Smooth muscle cell (in vitro differentiated cells): ENCODE data around the gene PPP1R13B. TPM values are rescaled to one million over a fixed set of nuclear protein-coding genes. Genes with fewer than 3 reads are reported as not detected.
"Not testable (repeated sequence)": the region's sequence is repeated elsewhere in the genome, so short reads cannot be mapped to it uniquely, and the experiment has no call there.

Source experiments
- DNase-seq: peaks from one replicate; lab custom pipeline; 2025; ENCODE audit not compliant: unreplicated experiment; lab: John Stamatoyannopoulos, UW
- H2AFZ ChIP-seq: fragments of 200-600 bp; sonication (generic); 2 replicates; pipeline ENCODE4 v1.6.0; 2016; ENCODE audit warnings: antibody characterized with exemption, low read depth, mild to moderate bottlenecking
- H3F3A ChIP-seq: fragments of 200-600 bp; sonication (generic); 2 replicates; pipeline ENCODE4 v1.6.0; 2017; ENCODE audit warnings: antibody characterized with exemption, low read depth
- H3K27ac ChIP-seq: fragments of 200-600 bp; sonication (generic); 2 replicates; pipeline ENCODE4 v1.5.1; 2016; ENCODE audit warnings: low read depth, mild to moderate bottlenecking
- H3K27me3 ChIP-seq: fragments of 200-600 bp; sonication (generic); 2 replicates; pipeline ENCODE4 v1.6.1; 2016; ENCODE audit warnings: low read depth, mild to moderate bottlenecking
- H3K36me3 ChIP-seq: fragments of 200-600 bp; sonication (generic); 2 replicates; pipeline ENCODE4 v1.5.1; 2016; ENCODE audit warnings: low read depth
- H3K4me1 ChIP-seq: fragments of 200-600 bp; sonication (generic); 2 replicates; pipeline ENCODE4 v1.5.1; 2016; ENCODE audit warnings: low read depth
- H3K4me2 ChIP-seq: fragments of 200-600 bp; sonication (generic); 2 replicates; pipeline ENCODE4 v1.6.0; 2016; ENCODE audit warnings: mild to moderate bottlenecking
- H3K4me3 ChIP-seq: fragments of 200-600 bp; sonication (generic); 2 replicates; pipeline ENCODE4 v1.5.1; 2016; ENCODE audit warnings: mild to moderate bottlenecking
- H3K79me2 ChIP-seq: fragments of 200-600 bp; sonication (generic); 2 replicates; pipeline ENCODE4 v1.6.0; 2016; ENCODE audit warnings: low read depth, mild to moderate bottlenecking
- H3K9ac ChIP-seq: fragments of 200-600 bp; sonication (generic); 2 replicates; pipeline ENCODE4 v1.6.0; 2016; ENCODE audit warnings: low read depth
- H3K9me3 ChIP-seq: fragments of 200-600 bp; sonication (generic); replicated peaks from 2 replicates; pipeline ENCODE4 v1.5.1; 2016; ENCODE audit warnings: low read depth
- H4K20me1 ChIP-seq: fragments of 200-600 bp; sonication (generic); 2 replicates; pipeline ENCODE4 v1.6.0; 2016; ENCODE audit warnings: low read depth
- CTCF ChIP-seq: fragments of 200-600 bp; sonication (generic); IDR thresholded peaks from 2 replicates; pipeline ENCODE4 v1.5.1; 2017; ENCODE audit warnings: borderline replicate concordance, mild to moderate bottlenecking, antibody characterized with exemption; ENCODE audit not compliant: insufficient read depth, poor library complexity, severe bottlenecking
- WGBS: methylation state at CpG from one replicate; pipeline ENCODE4 v1.1.7; 2016; ENCODE audit warnings: low lambda C conversion rate; 5-methylcytosine and 5-hydroxymethylcytosine counted together
- polyA plus RNA-seq: library from polyadenylated mRNA; unstranded; fragments of >200 nt; fragmentation: Nextera tagmentation; extraction: Ambion mirVana; gene quantifications from 2 replicates; pipeline ENCODE4 v1.2.1, GENCODE V29; 2016
- total RNA-seq: library from RNA; depleted of rRNA; stranded (reverse); fragments of >200 nt; gene quantifications from 2 replicates; pipeline ENCODE4 v1.2.3, GENCODE V29; 2014

Gene PPP1R13B
- total and polyA plus RNA-seq, 2 experiments from 2014 or later = 2.3 to 4.3 TPM

GRCh38 chr14:103845327-103845726 lies 2.0 kb downstream of the PPP1R13B start:
- TF ChIP-seq CTCF = no peak
- H3K4me3 ChIP-seq = no peak overlapping the region
- 92% methylated on average over 5 of the region's 5 CpGs for WGBS
- H3K9ac ChIP-seq = no peak overlapping the region
- H3K27ac ChIP-seq = no peak overlapping the region
- H3K9me3 ChIP-seq = no peaks in the 10 kb centered on the region
- peaks cover 4% of the 10 kb centered on the region for H3F3A ChIP-seq
- H4K20me1 ChIP-seq = peaks cover 25% of the 10 kb centered on the region
- peaks cover 22% of the 10 kb centered on the region for H3K27me3 ChIP-seq
- DNase-seq = no peak
- no peaks in the 10 kb centered on the region for H3K36me3 ChIP-seq
- peaks cover 10% of the 10 kb centered on the region for H3K4me1 ChIP-seq
- no peak overlapping the region for H3K4me2 ChIP-seq
- peaks cover 14% of the 10 kb centered on the region for H3K79me2 ChIP-seq
- H2AFZ ChIP-seq = no peak overlapping the region

GRCh38 chr14:103841265-103841664 lies 6.1 kb downstream of the PPP1R13B start:
- not testable (repeated sequence) for H3F3A ChIP-seq, H3K4me2 ChIP-seq, H3K36me3 ChIP-seq, H3K4me3 ChIP-seq, DNase-seq, H2AFZ ChIP-seq, H3K27ac ChIP-seq, H3K9ac ChIP-seq, H3K9me3 ChIP-seq, H3K4me1 ChIP-seq
- Histone ChIP-seq H3K79me2 (peaks cover 22% of the 10 kb centered on the region), H3K27me3 (peaks cover 17% of the 10 kb centered on the region), H4K20me1 (peaks cover 33% of the 10 kb centered on the region)
- WGBS = 98% methylated on average over 12 of the region's 12 CpGs

- DNase-seq = no peak
- TF ChIP-seq CTCF = no peak
- H4K20me1 ChIP-seq = peaks cover 24% of the 10 kb centered on the region
- WGBS = 96% methylated on average over 2 of the region's 2 CpGs
- no peak overlapping the region for H3K9ac ChIP-seq
- peaks cover 4% of the 10 kb centered on the region for H3K27me3 ChIP-seq
- no peaks in the 10 kb centered on the region for H3K4me1 ChIP-seq
- H3K79me2 ChIP-seq = peaks cover 16% of the 10 kb centered on the region
- no peaks in the 10 kb centered on the region for H3K36me3 ChIP-seq
- no peak overlapping the region for H3K4me2 ChIP-seq
- no peak overlapping the region for H3K27ac ChIP-seq
- H3K9me3 ChIP-seq = no peaks in the 10 kb centered on the region
- H2AFZ ChIP-seq = no peak overlapping the region
- no peak overlapping the region for H3K4me3 ChIP-seq
- H3F3A ChIP-seq = no peaks in the 10 kb centered on the region
These were observed 7.4 kb downstream of the PPP1R13B start for GRCh38 chr14:103840014-103840413.

GRCh38 chr14:103839579-103839978 lies 7.8 kb downstream of the PPP1R13B start:
- H3K27me3 ChIP-seq = no peaks in the 10 kb centered on the region
- H2AFZ ChIP-seq = no peak overlapping the region
- no peaks in the 10 kb centered on the region for H3K36me3 ChIP-seq
- H3K79me2 ChIP-seq = peaks cover 15% of the 10 kb centered on the region
- 88% methylated on average over 1 of the region's 1 CpG for WGBS
- H3K9me3 ChIP-seq = no peaks in the 10 kb centered on the region
- no peak overlapping the region for H3K9ac ChIP-seq
- TF ChIP-seq CTCF = no peak
- H3K4me2 ChIP-seq = no peak overlapping the region
- H3F3A ChIP-seq = no peaks in the 10 kb centered on the region
- no peaks in the 10 kb centered on the region for H3K4me1 ChIP-seq
- no peak for DNase-seq
- no peak overlapping the region for H3K27ac ChIP-seq
- H3K4me3 ChIP-seq = no peak overlapping the region
- H4K20me1 ChIP-seq = peaks cover 26% of the 10 kb centered on the region
